HPDE6-E6E7 (cell line): ENCODE measurements around the gene GARIN5A.

Source experiments
- DNase-seq: peaks from one replicate; pipeline ENCODE4 v3.0.0; 2011; ENCODE audit warnings: missing footprints; ENCODE audit errors: extremely low spot score

Gene GARIN5A

DNA sequence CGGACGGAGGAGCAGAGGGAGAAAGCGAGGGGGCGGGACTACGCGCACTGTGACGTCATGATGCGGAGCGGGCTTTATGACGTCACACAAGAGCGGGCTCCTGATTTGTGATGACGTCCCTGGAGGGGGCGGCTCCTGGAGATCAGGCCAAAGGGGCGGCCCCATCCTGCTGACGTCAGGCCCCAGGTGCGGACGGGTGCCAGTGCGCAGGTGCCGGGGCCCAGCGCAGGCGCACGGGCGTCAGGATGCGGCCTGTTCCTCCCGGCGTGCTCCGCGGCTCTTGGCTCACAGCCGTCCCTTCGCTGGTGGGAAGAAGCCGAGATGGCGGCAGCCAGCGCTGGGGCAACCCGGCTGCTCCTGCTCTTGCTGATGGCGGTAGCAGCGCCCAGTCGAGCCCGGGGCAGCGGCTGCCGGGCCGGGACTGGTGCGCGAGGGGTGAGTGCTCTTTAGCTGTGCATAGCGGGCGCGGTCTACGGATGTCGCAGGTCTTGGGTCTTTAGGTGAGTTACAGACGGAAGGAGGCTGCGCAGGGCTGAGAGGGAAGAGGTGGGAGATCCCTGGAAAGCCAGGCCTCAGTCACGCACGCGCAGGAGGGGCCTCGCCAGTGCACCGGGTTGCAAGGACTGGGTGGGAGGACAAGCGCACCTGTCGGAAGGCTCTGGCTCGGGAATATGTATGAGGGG lies at the start of gene GARIN5A, which contains the start of gene EMC10:
GARIN5A (minus strand) TSS at position 625 of the 683 bp plus-strand sequence; CDS start at position 165, 460 bp downstream.
EMC10 (plus strand) TSS at position 284 of the 683 bp plus-strand sequence; CDS start at position 322, 38 bp downstream.
- DNase-seq, result peak; percentile 88

GRCh38 chr19:50522881-50523280 lies 46.2 kb upstream of the GARIN5A start:
- DNase-seq, result no peak

DNA sequence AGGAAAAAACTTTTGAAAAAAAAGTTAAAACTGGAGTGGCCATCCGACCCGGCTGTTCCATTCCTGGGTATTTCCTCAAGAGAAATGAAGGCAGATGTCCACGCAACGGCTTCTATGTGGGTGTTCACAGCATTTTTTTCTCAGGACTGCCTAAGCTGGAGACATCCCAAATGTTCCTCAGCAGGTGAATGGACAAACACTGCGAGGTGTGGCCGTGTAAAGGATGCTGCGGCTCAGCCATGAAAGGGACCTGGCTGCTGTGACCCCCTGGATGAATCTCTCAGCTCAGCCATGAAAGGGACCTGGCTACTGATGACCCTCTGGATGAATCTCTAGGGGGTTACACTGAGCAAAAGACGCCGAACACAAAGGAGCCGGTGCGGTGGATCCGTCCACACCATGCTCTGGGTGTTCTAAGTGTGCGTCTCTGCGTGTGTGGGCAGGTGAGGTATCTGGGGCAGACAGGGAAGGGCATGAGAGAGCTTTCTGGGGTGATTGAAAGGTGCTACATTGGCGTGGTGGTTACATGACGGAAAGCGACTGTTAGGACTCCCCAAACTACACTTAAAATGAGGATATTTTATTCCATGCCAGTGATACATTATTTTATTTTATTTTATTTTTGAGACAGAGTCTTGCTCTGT lies 44.3 kb upstream of the GARIN5A start:
- DNase-seq, result no peak

GRCh38 chr19:50519006-50519575 lies 42.4 kb upstream of the GARIN5A start:
- no peak for DNase-seq

DNA sequence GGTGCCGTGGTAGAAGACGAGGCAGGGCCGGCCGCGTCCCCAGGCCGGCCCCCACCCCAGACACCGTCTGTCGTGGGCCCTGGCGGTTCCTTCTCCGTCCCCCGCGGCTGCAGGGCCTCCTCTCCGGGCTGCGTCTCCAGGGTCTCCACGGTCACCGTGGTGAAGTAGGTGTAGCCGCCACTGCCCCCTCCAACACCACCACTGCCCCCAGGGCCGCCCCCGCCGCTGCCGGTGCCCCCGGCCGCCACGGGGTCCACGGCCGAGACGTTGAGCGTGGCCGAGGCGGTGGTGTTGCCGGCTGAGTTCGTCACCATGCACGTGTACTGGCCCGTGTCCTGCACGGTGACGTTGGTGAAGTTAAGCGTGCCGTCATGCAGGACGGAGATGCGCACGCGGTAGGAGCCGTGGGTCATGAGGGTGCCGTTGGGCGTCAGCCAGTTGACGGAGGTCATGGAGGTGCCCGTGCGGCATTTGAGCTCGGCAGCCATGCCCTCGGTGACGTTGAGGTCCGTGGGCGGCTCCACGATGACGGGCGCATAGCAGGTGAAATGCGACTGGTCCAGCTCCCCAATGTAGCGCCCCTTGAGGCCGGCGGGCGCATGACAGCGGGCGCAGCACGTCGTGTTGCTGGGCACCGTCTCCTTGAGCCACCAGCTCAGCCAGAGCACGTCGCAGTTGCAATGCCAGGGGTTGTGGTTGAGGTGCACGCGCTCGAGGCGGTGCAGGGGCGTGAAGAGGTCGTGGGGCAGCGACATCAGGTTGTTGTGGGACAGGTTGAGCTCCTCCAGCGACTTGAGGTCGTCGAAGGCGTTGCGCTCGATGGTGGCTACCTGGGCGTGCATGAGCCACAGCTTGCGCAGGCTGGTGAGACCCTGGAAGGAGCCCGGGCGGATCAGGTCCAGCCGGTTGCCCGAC lies 41.7 kb upstream of the GARIN5A start:
- no peak for DNase-seq

GRCh38 chr19:50517704-50518075 lies 41.0 kb upstream of the GARIN5A start:
- DNase-seq, result no peak

GRCh38 chr19:50516964-50517703 lies 40.5 kb upstream of the GARIN5A start:
- DNase-seq, result no peak

- no peak for DNase-seq
Measured at GRCh38 chr19:50516456-50516855, 39.8 kb upstream of the GARIN5A start.

GRCh38 chr19:50515168-50515561 lies 38.5 kb upstream of the GARIN5A start:
- no peak for DNase-seq

DNA sequence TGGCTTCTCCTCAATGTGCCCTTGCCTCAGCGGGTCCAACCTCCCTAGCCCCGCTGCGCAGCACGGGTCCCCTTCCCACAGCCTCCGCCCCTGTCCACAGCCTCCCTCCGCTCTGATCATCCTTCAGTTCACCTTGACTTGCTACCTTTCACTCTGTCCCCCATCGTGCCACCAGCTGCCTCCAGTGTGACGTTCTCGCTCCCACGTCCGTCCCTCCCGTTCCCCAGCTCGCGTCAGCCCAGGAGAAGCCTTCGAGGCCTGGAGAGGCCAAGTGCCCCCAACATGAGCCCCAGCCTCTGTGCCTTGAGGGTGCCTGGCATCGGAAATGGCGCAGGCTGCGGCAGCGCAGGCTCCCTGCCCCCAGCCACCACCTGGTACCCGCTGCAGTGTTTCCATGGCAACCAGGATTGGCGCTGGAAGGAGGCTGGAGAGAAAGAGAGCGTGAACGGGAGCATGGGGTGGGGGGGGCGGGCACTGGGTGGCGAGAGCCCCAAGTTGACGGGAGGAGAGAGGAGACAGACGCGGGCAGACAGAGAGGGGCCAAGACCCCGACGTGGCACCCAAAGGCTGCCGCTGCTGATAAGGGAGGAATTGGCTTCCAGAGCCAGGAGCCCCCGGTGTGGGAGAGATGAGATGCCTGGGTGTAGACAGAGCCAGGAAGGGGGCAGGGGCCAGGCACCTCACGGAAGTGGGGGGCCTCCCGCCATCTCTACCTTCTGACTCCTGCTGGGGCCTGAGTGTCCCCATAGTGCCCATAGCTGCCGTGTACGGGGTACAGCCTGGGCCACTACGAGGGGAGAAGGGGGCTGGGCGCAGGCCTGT lies 37.9 kb upstream of the GARIN5A start:
- DNase-seq, result no peak

DNA sequence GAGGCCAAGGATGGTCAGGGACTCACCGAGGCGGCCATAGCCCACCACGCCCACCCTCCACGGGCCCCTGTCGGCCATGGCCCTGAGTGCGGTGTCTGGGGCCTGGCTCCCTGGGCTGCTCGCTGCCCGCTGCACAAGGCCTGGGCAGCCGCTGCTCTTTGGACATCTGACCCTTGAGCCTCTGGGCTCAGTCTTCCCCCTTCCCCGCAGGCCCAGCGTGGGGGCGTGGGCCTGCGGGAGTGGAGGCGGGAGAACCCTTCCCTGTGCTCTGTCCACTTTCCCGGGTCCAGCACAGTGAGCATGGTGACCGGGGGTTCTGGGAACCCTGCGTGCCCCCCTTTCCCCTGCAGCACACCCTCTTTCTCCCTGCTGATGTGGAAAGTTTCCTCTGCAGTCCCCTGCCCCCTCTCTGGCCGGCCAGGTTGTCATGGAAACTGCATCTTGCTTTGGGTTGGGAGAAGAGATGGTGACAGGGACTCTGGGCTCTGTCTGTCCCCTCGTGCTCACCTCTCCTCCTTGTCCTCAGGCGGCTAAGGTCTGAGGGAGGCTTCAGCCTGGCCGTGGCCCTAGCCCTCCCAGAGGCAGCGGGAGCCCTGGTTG lies 37.2 kb upstream of the GARIN5A start, which contains the start of gene ASPDH:
ASPDH (minus strand) TSS at position 168 of the 600 bp plus-strand sequence; CDS start at position 78, 90 bp downstream.
- DNase-seq, result no peak

GRCh38 chr19:50512999-50513745 lies 36.5 kb upstream of the GARIN5A start:
- DNase-seq, result no peak

DNA sequence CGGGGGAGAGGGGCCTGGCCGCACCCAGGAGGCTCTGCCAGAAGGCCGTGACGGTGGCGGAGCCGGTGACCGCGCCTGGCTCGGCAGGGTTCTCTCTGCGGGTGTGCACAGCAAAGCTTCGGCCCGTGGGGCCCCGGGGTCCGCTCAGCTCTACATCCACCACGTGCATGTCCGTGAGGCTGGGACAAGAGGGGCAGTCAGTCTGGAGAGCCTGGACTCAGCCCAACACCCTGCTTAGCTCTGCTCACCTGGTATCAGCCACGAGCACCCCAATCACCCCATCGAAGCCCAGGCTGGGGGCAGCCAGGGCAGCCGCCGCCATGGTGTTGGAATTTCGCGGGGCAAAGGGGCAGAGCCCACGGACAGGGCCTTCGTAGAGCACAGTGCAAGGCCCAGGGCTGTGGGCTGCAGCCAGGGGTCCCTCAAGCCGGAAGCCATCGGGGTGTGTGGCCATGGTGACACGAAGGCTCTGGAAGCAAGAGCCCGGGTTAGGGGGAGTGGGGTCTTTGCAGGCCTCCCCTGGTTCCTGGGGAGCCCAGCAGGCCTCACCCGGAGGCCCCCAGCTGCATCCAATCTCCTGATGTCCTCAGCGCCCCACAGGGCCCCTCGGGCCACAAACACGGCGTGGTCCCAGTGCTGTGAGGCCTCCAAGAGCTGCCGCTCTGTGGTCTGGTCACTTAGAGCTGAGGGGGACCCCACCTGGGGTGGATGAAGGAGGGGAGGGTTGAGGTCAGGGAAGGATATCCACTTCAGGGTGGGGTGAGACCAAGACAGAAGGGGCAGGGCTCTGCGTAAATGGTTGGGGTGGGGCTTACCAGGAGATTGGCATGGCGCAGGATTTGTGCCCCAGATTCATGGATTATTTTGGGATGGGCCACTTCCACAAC lies 35.7 kb upstream of the GARIN5A start:
- no peak for DNase-seq

GRCh38 chr19:50511069-50511822 lies 34.6 kb upstream of the GARIN5A start, which contains the start of gene JOSD2:
Gene JOSD2, minus strand, starts transcription at chr19:50511191. Its CDS starts 760 bp downstream, at chr19:50510431.
- DNase-seq, result peak; percentile 86

GRCh38 chr19:50510700-50511068 lies 34.0 kb upstream of the GARIN5A start:
- DNase-seq, result no peak

GRCh38 chr19:50510121-50510670 lies 33.5 kb upstream of the GARIN5A start:
- no peak for DNase-seq

DNA sequence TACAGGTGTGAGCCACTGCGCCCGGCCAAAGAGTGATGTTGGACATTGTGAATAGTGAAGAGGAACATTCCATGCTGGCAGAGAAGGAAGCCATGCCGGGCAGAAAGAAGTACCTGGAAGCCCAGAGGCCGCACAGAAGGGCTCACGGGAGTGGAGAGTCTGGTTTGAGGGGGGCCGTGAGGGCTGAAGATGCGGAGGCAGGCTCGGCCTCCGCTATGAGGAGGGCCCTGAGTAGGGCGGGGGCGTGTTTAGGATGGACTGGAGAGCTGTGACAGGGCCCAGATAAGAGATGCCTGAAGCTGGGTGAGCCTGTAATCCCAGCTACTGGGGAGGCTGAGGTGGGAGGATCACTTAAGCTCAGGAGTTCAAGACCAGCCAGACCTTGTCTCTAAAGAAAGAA lies 32.7 kb upstream of the GARIN5A start:
- no peak for DNase-seq
